Cardiac fibroblast (primary cell): ENCODE data around the gene FBXO9.
A peak's percentile ranks its signal among the peaks of the same experiment; 100 is the strongest.

Source experiments
- DNase-seq, 2 donors: peaks; one replicate each; pipeline versions ENCODE4 v3.0.0 to v3.0.0-alpha.2; 2010; ENCODE audit warnings: low read depth in 2 of 2
- H3K4me3 ChIP-seq, 2 donors: replicated peaks in 1 of 2; 1 replicate in 1 of 2; 2 replicates in 1 of 2; pipeline ENCODE4 v1.5.1; 2011; ENCODE audit warnings: low read depth in 2 of 2, low read length in 2 of 2, mild to moderate bottlenecking in 2 of 2, moderate library complexity in 1 of 2
- TF ChIP-seq, protein P1 (sequence below): IDR thresholded peaks from one replicate; pipeline ENCODE4 v1.5.1; 2011; ENCODE audit warnings: low read depth, mild to moderate bottlenecking, low read length, inconsistent platforms

FBXO9 gene

DNA sequence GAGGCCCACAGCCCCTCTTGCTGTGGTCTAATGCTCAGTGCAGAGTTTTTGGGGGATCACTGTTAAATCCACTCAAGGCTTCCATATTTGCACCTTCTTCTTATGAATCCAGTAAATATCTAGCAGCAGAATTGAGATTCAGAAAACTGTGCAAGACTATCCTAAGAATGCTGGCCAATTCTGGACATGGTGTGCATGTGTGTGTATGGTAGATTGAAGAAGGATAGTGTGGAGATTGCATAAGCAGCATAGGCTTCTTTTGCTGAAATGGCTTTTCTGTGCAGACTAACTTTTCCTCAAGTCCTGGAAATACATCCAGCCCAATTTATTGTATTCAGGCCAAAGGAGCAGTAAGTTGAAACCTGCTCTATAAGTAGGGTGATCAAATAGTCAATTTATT, 39.7 kb downstream of the FBXO9 start:
- TF ChIP-seq, protein P1, sequence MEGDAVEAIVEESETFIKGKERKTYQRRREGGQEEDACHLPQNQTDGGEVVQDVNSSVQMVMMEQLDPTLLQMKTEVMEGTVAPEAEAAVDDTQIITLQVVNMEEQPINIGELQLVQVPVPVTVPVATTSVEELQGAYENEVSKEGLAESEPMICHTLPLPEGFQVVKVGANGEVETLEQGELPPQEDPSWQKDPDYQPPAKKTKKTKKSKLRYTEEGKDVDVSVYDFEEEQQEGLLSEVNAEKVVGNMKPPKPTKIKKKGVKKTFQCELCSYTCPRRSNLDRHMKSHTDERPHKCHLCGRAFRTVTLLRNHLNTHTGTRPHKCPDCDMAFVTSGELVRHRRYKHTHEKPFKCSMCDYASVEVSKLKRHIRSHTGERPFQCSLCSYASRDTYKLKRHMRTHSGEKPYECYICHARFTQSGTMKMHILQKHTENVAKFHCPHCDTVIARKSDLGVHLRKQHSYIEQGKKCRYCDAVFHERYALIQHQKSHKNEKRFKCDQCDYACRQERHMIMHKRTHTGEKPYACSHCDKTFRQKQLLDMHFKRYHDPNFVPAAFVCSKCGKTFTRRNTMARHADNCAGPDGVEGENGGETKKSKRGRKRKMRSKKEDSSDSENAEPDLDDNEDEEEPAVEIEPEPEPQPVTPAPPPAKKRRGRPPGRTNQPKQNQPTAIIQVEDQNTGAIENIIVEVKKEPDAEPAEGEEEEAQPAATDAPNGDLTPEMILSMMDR: no peak
- H3K4me3 ChIP-seq: no peak overlapping the region
- DNase-seq: no peak

DNA sequence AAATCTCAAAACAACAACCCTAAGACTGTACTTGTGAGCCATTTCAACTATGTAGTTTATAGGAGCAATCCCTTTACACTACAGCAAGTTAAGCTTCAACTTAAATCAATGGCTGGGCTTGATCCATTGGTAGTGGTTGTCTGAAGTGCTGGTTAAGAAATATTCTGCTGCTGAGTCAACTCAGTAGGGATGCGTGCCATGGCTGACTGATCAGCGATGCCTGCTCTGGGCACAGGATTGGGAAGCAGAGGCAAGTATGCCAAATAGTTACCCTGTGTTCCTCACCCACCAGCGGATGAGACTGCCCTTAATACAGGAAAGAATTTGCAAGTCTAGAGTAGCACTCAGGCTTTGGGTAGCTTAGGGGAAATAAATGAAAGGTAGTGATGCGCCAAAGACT, 41.9 kb downstream of the FBXO9 start:
- DNase-seq: peak; percentile 12 to 27
- TF ChIP-seq, protein P1: no peak
- no peak overlapping the region for H3K4me3 ChIP-seq

DNA sequence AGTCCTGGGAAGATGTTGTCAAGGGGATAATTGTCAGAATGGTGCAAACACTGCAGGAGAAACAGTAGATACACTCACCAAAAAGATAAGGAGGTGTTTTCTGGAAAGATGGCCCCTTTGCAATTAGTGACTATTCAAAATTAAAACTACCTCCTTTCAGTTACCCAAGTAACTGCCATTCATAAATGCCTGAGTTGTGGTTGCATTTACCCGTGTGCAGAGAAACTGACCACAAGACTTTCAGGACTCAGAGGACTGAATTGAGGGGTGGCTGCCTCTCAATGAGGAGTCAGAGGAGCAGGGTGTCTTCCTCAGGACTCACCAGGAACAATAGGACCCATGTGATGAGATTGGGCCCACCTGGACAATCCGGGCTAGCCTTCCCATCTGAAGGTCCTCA, 44.4 kb downstream of the FBXO9 start:
- TF ChIP-seq, protein P1: no peak
- no peak for DNase-seq

DNA sequence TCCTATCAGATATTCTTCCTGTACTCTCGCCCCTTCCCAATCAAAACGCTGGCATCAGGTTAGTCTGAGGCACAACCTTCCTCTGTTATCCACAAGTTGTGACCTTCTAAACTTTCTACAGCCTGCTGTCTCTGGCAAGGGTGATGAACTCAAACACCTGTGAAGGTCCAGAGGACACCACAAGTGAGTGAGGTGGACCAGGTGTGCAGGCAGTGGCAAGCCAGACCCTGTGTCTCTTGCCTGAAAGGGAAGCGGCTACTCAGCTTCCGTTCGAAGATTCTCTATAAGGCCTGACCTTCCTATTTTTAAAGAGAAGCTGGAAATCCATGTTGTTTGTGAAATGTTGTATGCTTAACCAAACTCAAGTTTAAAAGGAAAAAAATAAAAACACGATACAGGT, 46.7 kb downstream of the FBXO9 start:
- TF ChIP-seq, protein P1: no peak
- DNase-seq: no peak
- no peak overlapping the region for H3K4me3 ChIP-seq

More for the DNA sequence above, 44.4 kb downstream of the FBXO9 start:
- H3K4me3 ChIP-seq: no peak overlapping the region

DNA sequence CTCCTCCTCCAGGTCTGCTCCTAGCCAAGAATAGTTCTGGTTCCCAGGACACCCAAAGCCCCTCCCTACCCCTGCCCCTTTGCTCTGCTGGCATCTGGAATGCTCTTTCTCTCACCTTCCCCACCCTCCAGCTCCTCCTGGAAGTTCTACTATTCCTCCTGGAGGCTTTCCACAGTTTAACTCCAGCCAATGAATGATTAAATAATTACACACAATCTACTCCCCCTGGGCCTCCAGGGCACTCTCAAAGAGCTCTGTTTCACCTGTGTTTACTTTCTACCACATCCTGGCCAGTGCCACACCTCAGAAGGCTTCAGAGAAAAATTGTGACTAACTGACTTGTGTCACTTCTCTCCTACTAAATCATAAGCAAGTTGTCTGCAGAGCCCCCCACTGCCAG, 47.2 kb downstream of the FBXO9 start:
- TF ChIP-seq, protein P1: no peak

DNA sequence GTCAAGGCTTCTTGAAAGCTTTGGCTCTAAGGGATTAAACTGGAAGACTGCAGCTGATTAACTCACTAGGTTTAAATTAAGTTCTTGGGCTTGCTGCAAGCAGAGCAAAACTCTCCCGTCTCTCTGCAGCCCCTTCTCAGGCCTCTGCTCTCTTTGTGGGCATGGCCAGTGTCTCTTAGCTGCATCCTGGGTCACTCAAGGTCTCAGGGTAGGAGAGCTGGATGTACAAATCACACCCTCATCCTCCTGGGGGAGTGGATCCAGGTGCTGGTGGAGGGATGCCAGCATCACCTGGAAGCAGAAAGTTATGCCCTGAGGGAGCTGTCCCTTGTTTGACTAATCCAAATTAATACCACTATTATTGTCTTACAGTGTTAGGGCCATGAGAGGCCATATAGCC, 47.7 kb downstream of the FBXO9 start:
- TF ChIP-seq, protein P1: no peak
- H3K4me3 ChIP-seq: no peak overlapping the region
- DNase-seq: no peak

More for the DNA sequence above, 47.2 kb downstream of the FBXO9 start:
- no peak overlapping the region for H3K4me3 ChIP-seq
- DNase-seq: no peak

DNA sequence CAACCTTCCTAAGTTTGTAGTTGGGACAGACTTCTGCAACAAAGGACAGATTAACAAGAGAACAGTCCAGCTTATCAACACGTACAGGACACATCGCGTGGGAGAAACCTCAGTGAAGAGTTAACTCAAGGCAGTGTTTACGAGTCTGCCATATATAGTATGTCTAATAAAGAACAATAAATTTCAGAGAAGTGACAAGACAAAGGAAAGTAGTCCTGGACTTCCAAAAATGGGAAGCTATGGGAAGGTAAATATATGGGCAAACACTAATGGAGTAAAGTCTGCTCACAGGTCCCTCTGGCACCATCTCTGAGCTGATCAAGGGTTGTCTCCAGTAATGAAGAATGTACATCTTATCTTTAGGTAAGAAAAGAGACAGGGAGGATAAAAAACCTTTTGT, 48.5 kb downstream of the FBXO9 start:
- TF ChIP-seq, protein P1: no peak
- no peak for DNase-seq
- no peak overlapping the region for H3K4me3 ChIP-seq
